ENCODE results near the gene VSX1. TPM values are rescaled to one million over a fixed set of nuclear protein-coding genes. Genes with fewer than 3 reads are reported as not detected.

Gene VSX1
- total and polyA plus RNA-seq, 4 experiments from 2014 or later = not detected

DNA sequence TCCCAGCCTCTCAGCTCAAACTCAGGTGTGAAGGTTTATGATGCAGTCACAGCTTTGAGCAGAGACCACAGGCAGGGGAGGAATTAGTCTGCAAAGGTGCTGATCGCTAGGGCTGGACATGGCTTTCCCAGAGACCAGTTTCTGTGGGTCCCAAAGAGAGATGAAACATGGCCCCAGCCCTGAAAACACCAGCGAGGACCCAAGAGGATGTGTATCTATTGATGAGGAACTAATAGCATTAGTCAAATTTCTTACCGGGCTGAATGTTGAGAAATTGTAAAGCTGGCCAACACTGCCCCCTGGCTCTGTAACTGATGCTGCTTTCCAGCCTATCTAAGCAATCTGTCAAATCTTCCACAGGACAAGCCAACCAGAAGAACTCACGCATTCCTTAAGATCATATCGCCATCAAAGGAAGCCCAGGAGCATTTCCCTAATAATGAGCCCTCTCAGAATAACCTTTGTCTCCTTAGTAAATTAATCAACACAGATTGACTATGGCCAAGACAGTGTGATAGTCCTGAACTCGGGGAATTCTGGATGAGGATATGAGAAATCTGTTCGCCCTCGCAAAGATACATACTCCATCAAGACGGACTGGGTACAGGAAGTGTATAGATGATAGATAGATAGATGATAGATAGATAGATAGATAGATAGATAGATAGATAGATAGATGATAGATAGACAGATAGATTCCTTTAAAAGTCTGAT, 16.2 kb downstream of the VSX1 start:
- peak overlapping the region in 2 of 7 donors; percentile 4 to 26 for H3K27ac Mint-ChIP-seq
- Histone ChIP-seq H3K4me3 (ENCODE audit: low read length in 2 of 2) (no peak overlapping the region), H3K9me3 (ENCODE audit: control insufficient read depth in 1 of 2, low read length in 2 of 2) (no peaks in the 10 kb centered on the region), H3K4me1 (ENCODE audit: insufficient read depth, low read length) (no peaks in the 10 kb centered on the region), H3K36me3 (ENCODE audit: insufficient read depth, low read length) (no peaks in the 10 kb centered on the region), H3K27ac (ENCODE audit: low read depth, low read length) (no peak overlapping the region), H3K27me3 (ENCODE audit: insufficient read depth, low read length) (peaks cover 7% of the 10 kb centered on the region)
- H3K27me3 Mint-ChIP-seq = peaks cover 16 to 18% of the 10 kb centered on the region in 2 donors
- peak; percentile 66 to 70 (median 67) for DNase-seq
- POLR2A ChIA-PET (ENCODE audit: partially characterized antibody) = interaction anchor here (0.9 to 4.1 kb wide), 5 partner anchors 9 to 73 kb away, joined by 3 to 31 read pairs (median 8); partner anchors contain the start of gene APMAP
- intact Hi-C loops (cut with micrococcal nuclease) = loop anchor here (1.0 to 10.0 kb wide), 3 partner anchors 70 to 961 kb away; no protein-coding TSS in a partner anchor
- H3K9me3 Mint-ChIP-seq = no peaks in the 10 kb centered on the region
- H3K4me1 Mint-ChIP-seq = peaks cover 4 to 8% (median 5%) of the 10 kb centered on the region in 4 donors
- CTCF ChIA-PET (ENCODE audit: partially characterized antibody) = interaction anchor here (0.6 to 12.0 kb wide), 16 partner anchors 10 to 1128 kb away, joined by 3 to 260 read pairs (median 6); partner anchors contain the start of gene APMAP
- no peaks in the 10 kb centered on the region for H3K36me3 Mint-ChIP-seq
- no peak overlapping the region for H3K4me3 Mint-ChIP-seq

DNA sequence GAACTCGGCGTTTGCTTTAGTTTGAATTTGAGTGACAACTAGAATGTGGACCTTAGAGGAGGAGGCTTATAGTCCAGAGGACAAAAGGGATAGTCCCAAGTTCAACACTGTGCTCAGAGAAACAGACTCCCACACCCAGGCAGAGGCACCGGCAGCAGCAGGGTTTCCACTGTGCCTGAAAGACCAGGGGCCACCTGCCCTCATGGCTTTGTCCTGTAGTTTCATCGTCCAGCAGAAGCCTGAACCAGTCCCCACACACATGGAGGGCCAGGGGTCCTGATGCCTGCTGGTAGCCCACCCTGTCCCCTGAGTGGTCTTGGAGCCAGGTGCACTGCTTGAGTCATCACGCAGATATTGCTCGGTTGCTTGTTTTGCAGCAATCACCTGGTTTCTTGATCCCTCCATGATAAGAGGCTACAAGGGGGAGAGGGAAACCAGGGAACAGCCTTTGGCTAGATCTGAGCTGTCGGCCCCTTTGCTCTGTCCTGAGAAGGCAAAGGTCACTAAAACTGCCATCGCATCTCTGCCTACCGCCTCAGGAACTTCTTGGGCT, 16.8 kb downstream of the VSX1 start:
- peaks cover 16 to 17% of the 10 kb centered on the region in 2 donors for H3K27me3 Mint-ChIP-seq
- H3K4me1 Mint-ChIP-seq = peaks cover 4 to 14% (median 7%) of the 10 kb centered on the region in 4 donors

DNA sequence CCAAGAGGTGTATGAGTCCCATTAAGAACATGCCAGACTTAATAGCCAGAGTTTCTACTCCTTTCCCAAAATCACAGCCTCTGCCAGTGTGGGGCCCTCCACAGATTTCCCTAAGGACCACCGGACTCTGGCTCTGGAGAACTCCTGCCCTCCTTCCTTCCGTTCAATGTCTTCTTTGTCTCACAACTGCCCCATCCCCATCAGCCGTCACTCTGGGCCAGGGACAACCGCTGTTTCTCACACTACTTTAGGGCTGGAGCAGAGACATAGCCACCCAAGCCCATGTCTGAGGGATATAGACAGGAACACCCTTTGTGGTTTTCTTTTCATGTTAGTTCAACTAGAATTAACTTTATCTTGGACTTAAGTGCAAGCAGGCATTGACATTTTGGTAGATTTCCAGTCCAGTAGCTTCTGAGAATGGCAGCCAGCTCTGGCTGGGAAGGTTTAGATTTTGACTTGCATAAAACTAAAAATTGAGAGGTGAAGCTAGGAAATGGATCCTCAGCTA, 17.3 kb downstream of the VSX1 start:
- Mint-ChIP-seq H3K4me1 (peaks cover 4 to 14% (median 7%) of the 10 kb centered on the region in 4 donors), H3K36me3 (peaks cover 0 to 2% of the 10 kb centered on the region in 2 donors), H3K4me3 (no peak overlapping the region), H3K27me3 (peaks cover 12 to 13% of the 10 kb centered on the region in 2 donors), H3K9me3 (no peaks in the 10 kb centered on the region), H3K27ac (peak overlapping the region in 1 of 7 donors; percentile 55)
- H3K36me3 ChIP-seq (ENCODE audit: insufficient read depth, low read length) = no peaks in the 10 kb centered on the region
- ChIA-PET POLR2A (ENCODE audit: partially characterized antibody) (interaction anchor here (1.4 to 4.1 kb wide), 3 partner anchors 26 to 72 kb away, joined by 6 to 31 read pairs (median 11); partner anchors contain the start of gene APMAP), CTCF (ENCODE audit: partially characterized antibody) (interaction anchor here (0.8 to 12.0 kb wide), 15 partner anchors 9 to 1127 kb away, joined by 3 to 260 read pairs (median 7); partner anchors contain the start of gene APMAP)
- H3K9me3 ChIP-seq (ENCODE audit: control insufficient read depth in 1 of 2, low read length in 2 of 2) = no peaks in the 10 kb centered on the region
- intact Hi-C loops (cut with micrococcal nuclease) = loop anchor here (1.0 to 10.0 kb wide), 3 partner anchors 69 to 960 kb away; no protein-coding TSS in a partner anchor
- no peak overlapping the region for H3K4me3 ChIP-seq (ENCODE audit: low read length in 2 of 2)
- H3K27ac ChIP-seq (ENCODE audit: low read depth, low read length) = no peak overlapping the region
- DNase-seq = no peak
- H3K27me3 ChIP-seq (ENCODE audit: insufficient read depth, low read length) = peaks cover 7% of the 10 kb centered on the region
- no peaks in the 10 kb centered on the region for H3K4me1 ChIP-seq (ENCODE audit: insufficient read depth, low read length)

More for the DNA sequence above, 16.8 kb downstream of the VSX1 start:
- Histone ChIP-seq H3K9me3 (ENCODE audit: control insufficient read depth in 1 of 2, low read length in 2 of 2) (no peaks in the 10 kb centered on the region), H3K4me1 (ENCODE audit: insufficient read depth, low read length) (no peaks in the 10 kb centered on the region), H3K27me3 (ENCODE audit: insufficient read depth, low read length) (peaks cover 7% of the 10 kb centered on the region), H3K27ac (ENCODE audit: low read depth, low read length) (no peak overlapping the region), H3K36me3 (ENCODE audit: insufficient read depth, low read length) (no peaks in the 10 kb centered on the region), H3K4me3 (ENCODE audit: low read length in 2 of 2) (no peak overlapping the region)
- CTCF ChIA-PET (ENCODE audit: partially characterized antibody) = interaction anchor here (0.6 to 12.0 kb wide), 19 partner anchors 9 to 1128 kb away, joined by 3 to 260 read pairs (median 4); partner anchors contain the start of gene APMAP
- DNase-seq = no peak
- Mint-ChIP-seq H3K27ac (peak overlapping the region in 2 of 7 donors; percentile 4 to 26), H3K9me3 (no peaks in the 10 kb centered on the region), H3K4me3 (no peak overlapping the region), H3K36me3 (peaks cover 0 to 2% of the 10 kb centered on the region in 2 donors)
- POLR2A ChIA-PET (ENCODE audit: partially characterized antibody) = interaction anchor here (0.9 to 4.1 kb wide), 5 partner anchors 8 to 72 kb away, joined by 3 to 31 read pairs (median 8); partner anchors contain the start of gene APMAP
- intact Hi-C loops (cut with micrococcal nuclease) = loop anchor here (1.0 to 10.0 kb wide), 3 partner anchors 70 to 960 kb away; no protein-coding TSS in a partner anchor

DNA sequence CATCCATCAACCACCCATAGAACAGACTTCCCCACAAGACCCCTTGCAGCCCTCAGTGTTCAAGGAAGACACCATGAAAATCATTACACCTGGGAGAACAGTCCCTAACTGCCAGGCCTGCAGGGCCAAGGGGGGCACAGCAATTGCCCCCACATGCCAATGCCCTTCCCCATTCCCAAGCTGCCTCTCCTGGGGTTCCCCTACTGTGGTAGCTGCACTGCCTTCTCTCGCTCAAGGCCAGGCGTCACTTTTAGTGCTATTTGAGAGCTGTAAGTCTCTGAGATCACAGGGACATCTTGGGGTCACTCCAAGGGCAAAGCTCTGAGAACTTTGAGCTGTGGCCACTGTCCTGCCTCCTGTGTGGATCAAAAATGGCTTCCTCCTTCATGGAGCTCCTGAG, 18.0 kb downstream of the VSX1 start:
- H3K36me3 Mint-ChIP-seq = peaks cover 0 to 2% of the 10 kb centered on the region in 2 donors
- peaks cover 7 to 20% (median 11%) of the 10 kb centered on the region in 4 donors for H3K4me1 Mint-ChIP-seq
- H3K27ac ChIP-seq (ENCODE audit: low read depth, low read length) = no peak overlapping the region
- no peaks in the 10 kb centered on the region for H3K9me3 ChIP-seq (ENCODE audit: control insufficient read depth in 1 of 2, low read length in 2 of 2)
- H3K27me3 Mint-ChIP-seq = peaks cover 6 to 8% of the 10 kb centered on the region in 2 donors
- H3K4me1 ChIP-seq (ENCODE audit: insufficient read depth, low read length) = peaks cover 6% of the 10 kb centered on the region
- peaks cover under 1% of the 10 kb centered on the region for H3K27me3 ChIP-seq (ENCODE audit: insufficient read depth, low read length)
- intact Hi-C loops (cut with micrococcal nuclease) = loop anchor here (10.0 kb wide), 1 partner anchor 959 kb away; no protein-coding TSS in a partner anchor
- ChIA-PET POLR2A (ENCODE audit: partially characterized antibody) (interaction anchor here (4.1 kb wide), 1 partner anchor 71 kb away, joined by 31 read pairs; the partner anchor contains the start of gene APMAP), CTCF (ENCODE audit: partially characterized antibody) (interaction anchor here (0.7 to 12.0 kb wide), 12 partner anchors 8 to 1127 kb away, joined by 3 to 260 read pairs (median 8); partner anchors contain the start of genes APMAP and ENTPD6)
- DNase-seq = no peak
- H3K4me3 Mint-ChIP-seq = no peak overlapping the region
- H3K36me3 ChIP-seq (ENCODE audit: insufficient read depth, low read length) = no peaks in the 10 kb centered on the region
- H3K27ac Mint-ChIP-seq = peak overlapping the region in 2 of 7 donors; percentile 44 to 64
- no peaks in the 10 kb centered on the region for H3K9me3 Mint-ChIP-seq
- no peak overlapping the region for H3K4me3 ChIP-seq (ENCODE audit: low read length in 2 of 2)

DNA sequence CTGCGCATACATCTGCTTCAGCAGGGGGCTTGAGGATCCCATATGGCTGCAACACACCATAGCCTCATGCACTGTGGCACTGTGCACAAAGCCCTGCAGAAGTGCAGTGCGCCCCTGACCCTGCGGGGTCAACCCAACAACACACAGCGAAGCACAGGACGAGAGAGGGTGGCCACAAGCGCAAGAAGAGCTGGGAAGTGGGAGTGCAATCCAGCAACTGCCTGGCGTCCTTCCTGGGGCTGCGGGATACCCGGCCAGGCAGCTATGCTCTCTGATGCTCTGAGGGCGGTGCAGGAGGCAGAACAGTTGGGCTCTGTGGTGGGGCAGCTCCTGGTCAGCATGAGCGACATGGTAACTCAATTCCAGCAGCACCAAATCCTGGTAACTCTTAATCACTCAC, 18.4 kb downstream of the VSX1 start:
- no peak overlapping the region for H3K4me3 ChIP-seq (ENCODE audit: low read length in 2 of 2)
- Mint-ChIP-seq H3K36me3 (peaks cover 0 to 2% of the 10 kb centered on the region in 2 donors), H3K27ac (peak overlapping the region in 1 of 7 donors; percentile 64), H3K4me1 (peaks cover 8 to 24% (median 14%) of the 10 kb centered on the region in 4 donors), H3K9me3 (no peaks in the 10 kb centered on the region), H3K27me3 (peaks cover 5 to 8% of the 10 kb centered on the region in 2 donors), H3K4me3 (no peak overlapping the region)
- no peaks in the 10 kb centered on the region for H3K27me3 ChIP-seq (ENCODE audit: insufficient read depth, low read length)
- H3K4me1 ChIP-seq (ENCODE audit: insufficient read depth, low read length) = peaks cover 10% of the 10 kb centered on the region
- CTCF ChIA-PET (ENCODE audit: partially characterized antibody) = interaction anchor here (0.7 to 12.0 kb wide), 10 partner anchors 8 to 1126 kb away, joined by 3 to 260 read pairs (median 10); partner anchors contain the start of genes APMAP and ENTPD6
- DNase-seq = no peak
- POLR2A ChIA-PET (ENCODE audit: partially characterized antibody) = interaction anchor here (1.5 to 4.1 kb wide), 3 partner anchors 30 to 71 kb away, joined by 3 to 31 read pairs (median 5); partner anchors contain the start of gene APMAP
- intact Hi-C loops (cut with micrococcal nuclease) = loop anchor here (10.0 kb wide), 1 partner anchor 959 kb away; no protein-coding TSS in a partner anchor
- H3K27ac ChIP-seq (ENCODE audit: low read depth, low read length) = no peak overlapping the region
- no peaks in the 10 kb centered on the region for H3K9me3 ChIP-seq (ENCODE audit: control insufficient read depth in 1 of 2, low read length in 2 of 2)
- H3K36me3 ChIP-seq (ENCODE audit: insufficient read depth, low read length) = no peaks in the 10 kb centered on the region

DNA sequence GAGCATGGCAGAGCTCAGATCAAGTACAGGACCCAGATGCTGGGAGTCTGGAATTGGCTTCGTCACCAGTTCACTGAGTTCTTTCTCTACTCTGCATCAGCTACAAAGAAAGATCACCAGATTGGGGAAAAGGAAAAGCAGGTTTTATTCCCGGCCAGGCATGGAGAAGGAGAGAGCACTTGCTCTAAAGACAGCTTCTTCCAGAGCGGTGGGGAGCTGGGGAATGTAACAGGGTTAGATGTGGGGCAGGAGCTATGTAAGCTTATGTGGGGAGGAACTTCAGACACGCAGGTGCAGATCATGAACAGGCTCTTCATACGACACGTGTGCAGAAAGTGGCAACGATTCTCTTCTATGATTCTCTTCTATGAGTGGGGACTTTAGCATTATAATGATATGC, 19.1 kb downstream of the VSX1 start:
- POLR2A ChIA-PET (ENCODE audit: partially characterized antibody) = interaction anchor here (1.5 to 4.1 kb wide), 3 partner anchors 29 to 70 kb away, joined by 3 to 31 read pairs (median 5); partner anchors contain the start of gene APMAP

More for the DNA sequence above, 19.1 kb downstream of the VSX1 start:
- Histone ChIP-seq H3K4me1 (ENCODE audit: insufficient read depth, low read length) (peaks cover 13% of the 10 kb centered on the region), H3K36me3 (ENCODE audit: insufficient read depth, low read length) (no peaks in the 10 kb centered on the region), H3K4me3 (ENCODE audit: low read length in 2 of 2) (no peak overlapping the region), H3K27ac (ENCODE audit: low read depth, low read length) (no peak overlapping the region), H3K27me3 (ENCODE audit: insufficient read depth, low read length) (no peaks in the 10 kb centered on the region), H3K9me3 (ENCODE audit: control insufficient read depth in 1 of 2, low read length in 2 of 2) (no peaks in the 10 kb centered on the region)
- Mint-ChIP-seq H3K36me3 (peaks cover 0 to 2% of the 10 kb centered on the region in 2 donors), H3K27ac (no peak overlapping the region), H3K4me1 (peaks cover 8 to 25% (median 14%) of the 10 kb centered on the region in 4 donors), H3K9me3 (no peaks in the 10 kb centered on the region), H3K4me3 (no peak overlapping the region), H3K27me3 (peaks cover 2 to 8% of the 10 kb centered on the region in 2 donors)
- intact Hi-C loops (cut with micrococcal nuclease) = loop anchor here (10.0 kb wide), 1 partner anchor 958 kb away; no protein-coding TSS in a partner anchor
- DNase-seq = no peak
- CTCF ChIA-PET (ENCODE audit: partially characterized antibody) = interaction anchor here (0.7 to 12.0 kb wide), 8 partner anchors 15 to 904 kb away, joined by 3 to 260 read pairs (median 8); partner anchors contain the start of gene APMAP
